A673 (cell line): ENCODE measurements around the gene AK5.

Experiments
- CTCF ChIP-seq: fragments of 300-800, 200-600 bp; sonication (generic); conservative IDR thresholded peaks from 2 replicates; pipeline ENCODE4 v1.5.1; 2017; ENCODE audit warnings: low read depth, mild to moderate bottlenecking, antibody characterized with exemption, low read length, moderate library complexity, mixed read lengths
- EZH2 ChIP-seq: fragments of 200-600 bp; sonication (generic); IDR thresholded peaks from 2 replicates; pipeline ENCODE4 v1.6.1; 2017; ENCODE audit warnings: borderline replicate concordance, low read depth, mild to moderate bottlenecking, mixed read lengths, antibody characterized with exemption, low read length; ENCODE audit not compliant: poor library complexity, severe bottlenecking

GRCh38 chr1:77290576-77290975 lies 8.8 kb downstream of the AK5 start:
- TF ChIP-seq CTCF (no peak), EZH2 (no peak)
